ENCODE data around the gene GGACT. TPM values are rescaled to one million over a fixed set of nuclear protein-coding genes. Genes with fewer than 3 reads are reported as not detected.

GGACT gene
- total RNA-seq, 2 donors from 2014 or later: 6.7 to 10.0 TPM

- intact Hi-C loops (cut with DNase I): loop anchor here (5.0 kb wide), 3 partner anchors 278 to 858 kb away; no protein-coding TSS in a partner anchor
- H3K9me3 ChIP-seq: no peaks in the 10 kb centered on the region
- TF ChIP-seq, protein P1, sequence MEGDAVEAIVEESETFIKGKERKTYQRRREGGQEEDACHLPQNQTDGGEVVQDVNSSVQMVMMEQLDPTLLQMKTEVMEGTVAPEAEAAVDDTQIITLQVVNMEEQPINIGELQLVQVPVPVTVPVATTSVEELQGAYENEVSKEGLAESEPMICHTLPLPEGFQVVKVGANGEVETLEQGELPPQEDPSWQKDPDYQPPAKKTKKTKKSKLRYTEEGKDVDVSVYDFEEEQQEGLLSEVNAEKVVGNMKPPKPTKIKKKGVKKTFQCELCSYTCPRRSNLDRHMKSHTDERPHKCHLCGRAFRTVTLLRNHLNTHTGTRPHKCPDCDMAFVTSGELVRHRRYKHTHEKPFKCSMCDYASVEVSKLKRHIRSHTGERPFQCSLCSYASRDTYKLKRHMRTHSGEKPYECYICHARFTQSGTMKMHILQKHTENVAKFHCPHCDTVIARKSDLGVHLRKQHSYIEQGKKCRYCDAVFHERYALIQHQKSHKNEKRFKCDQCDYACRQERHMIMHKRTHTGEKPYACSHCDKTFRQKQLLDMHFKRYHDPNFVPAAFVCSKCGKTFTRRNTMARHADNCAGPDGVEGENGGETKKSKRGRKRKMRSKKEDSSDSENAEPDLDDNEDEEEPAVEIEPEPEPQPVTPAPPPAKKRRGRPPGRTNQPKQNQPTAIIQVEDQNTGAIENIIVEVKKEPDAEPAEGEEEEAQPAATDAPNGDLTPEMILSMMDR (IDR thresholded peaks at IDR 0.05): peak; percentile 88
- DNase-seq: peak; percentile 84
- no peak overlapping the region for H3K4me3 ChIP-seq
- no peak overlapping the region for H3K27ac ChIP-seq
- no peaks in the 10 kb centered on the region for H3K27me3 ChIP-seq
- no peaks in the 10 kb centered on the region for H3K36me3 ChIP-seq
- no peaks in the 10 kb centered on the region for H3K4me1 ChIP-seq
- no peak overlapping the region for H3K9ac ChIP-seq (ENCODE audit: low read depth in 2 of 2, low read length in 2 of 2)
Observed at GRCh38 chr13:100514788-100515409, 73.7 kb downstream of the GGACT start.

- H3K9ac ChIP-seq (ENCODE audit: low read depth in 2 of 2, low read length in 2 of 2): no peak overlapping the region
- no peak overlapping the region for H3K4me3 ChIP-seq
- TF ChIP-seq, protein P1 (IDR thresholded peaks at IDR 0.05): no peak
- no peak for DNase-seq
- H3K27ac ChIP-seq: no peak overlapping the region
- no peaks in the 10 kb centered on the region for H3K9me3 ChIP-seq
- H3K4me1 ChIP-seq: no peaks in the 10 kb centered on the region
- intact Hi-C loops (cut with DNase I): loop anchor here (5.0 kb wide), 3 partner anchors 277 to 857 kb away; no protein-coding TSS in a partner anchor
- H3K36me3 ChIP-seq: no peaks in the 10 kb centered on the region
- H3K27me3 ChIP-seq: no peaks in the 10 kb centered on the region
Observed at GRCh38 chr13:100513987-100514670, 74.5 kb downstream of the GGACT start.

GRCh38 chr13:100513171-100513570, 75.4 kb downstream of the GGACT start:
- Histone ChIP-seq H3K4me3 (no peak overlapping the region), H3K27ac (no peak overlapping the region), H3K27me3 (no peaks in the 10 kb centered on the region), H3K9ac (ENCODE audit: low read depth in 2 of 2, low read length in 2 of 2) (no peak overlapping the region), H3K36me3 (no peaks in the 10 kb centered on the region), H3K9me3 (no peaks in the 10 kb centered on the region), H3K4me1 (no peaks in the 10 kb centered on the region)
- intact Hi-C loops (cut with DNase I): loop anchor here (5.0 kb wide), 3 partner anchors 276 to 856 kb away; no protein-coding TSS in a partner anchor
- no peak for DNase-seq
- TF ChIP-seq, protein P1 (IDR thresholded peaks at IDR 0.05): no peak

GRCh38 chr13:100512422-100512821, 76.2 kb downstream of the GGACT start:
- intact Hi-C loops (cut with DNase I): loop anchor here (5.0 kb wide), 3 partner anchors 275 to 855 kb away; no protein-coding TSS in a partner anchor
- no peak overlapping the region for H3K4me3 ChIP-seq
- H3K36me3 ChIP-seq: no peaks in the 10 kb centered on the region
- TF ChIP-seq, protein P1 (IDR thresholded peaks at IDR 0.05): no peak
- H3K27ac ChIP-seq: no peak overlapping the region
- no peaks in the 10 kb centered on the region for H3K27me3 ChIP-seq
- no peaks in the 10 kb centered on the region for H3K9me3 ChIP-seq
- no peaks in the 10 kb centered on the region for H3K4me1 ChIP-seq
- no peak for DNase-seq
- H3K9ac ChIP-seq (ENCODE audit: low read depth in 2 of 2, low read length in 2 of 2): no peak overlapping the region

DNA sequence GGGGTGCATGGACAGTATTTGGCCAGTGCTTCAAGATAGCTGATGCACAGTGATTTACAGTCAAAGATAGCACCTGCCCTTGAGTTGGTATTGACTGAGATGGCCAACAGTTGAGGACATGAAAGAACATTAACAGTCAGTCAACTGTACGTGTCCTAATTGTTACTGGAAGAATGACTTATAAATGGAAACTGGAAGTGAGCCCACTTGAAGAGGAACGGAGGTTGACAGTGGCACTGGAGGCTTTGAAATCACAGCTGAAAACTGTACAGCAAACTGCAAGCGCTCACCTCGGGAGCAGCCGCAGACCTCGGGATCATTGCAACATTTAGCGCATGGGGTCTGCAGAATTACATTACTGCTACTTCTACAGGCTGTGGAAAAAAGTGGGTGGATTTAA, 77.1 kb downstream of the GGACT start:
- TF ChIP-seq, protein P1 (IDR thresholded peaks at IDR 0.05): no peak
- DNase-seq: no peak
- H3K9ac ChIP-seq (ENCODE audit: low read depth in 2 of 2, low read length in 2 of 2): no peak overlapping the region
- no peaks in the 10 kb centered on the region for H3K4me1 ChIP-seq
- H3K27me3 ChIP-seq: no peaks in the 10 kb centered on the region
- H3K27ac ChIP-seq: no peak overlapping the region
- no peak overlapping the region for H3K4me3 ChIP-seq
- H3K36me3 ChIP-seq: no peaks in the 10 kb centered on the region
- H3K9me3 ChIP-seq: no peaks in the 10 kb centered on the region
- intact Hi-C loops (cut with DNase I): loop anchor here (5.0 kb wide), 3 partner anchors 274 to 854 kb away; no protein-coding TSS in a partner anchor
